Measurements from ENCODE around the gene MED26.

- TF ChIP-seq CTCF (conservative IDR thresholded peaks at IDR 0.05; ENCODE audit: low read depth, low read length), result no peak
- TF ChIP-seq EZH2 (IDR thresholded peaks at IDR 0.05; ENCODE audit: borderline replicate concordance, low read depth, low read length, poor library complexity, severe bottlenecking), result no peak
These were observed 12.2 kb downstream of the MED26 start for GRCh38 chr19:16615808-16616207.

All from A673 (cell line).